Erythroblast (primary cell): ENCODE measurements around the gene NAB2.
A peak's percentile ranks its signal among the peaks of the same experiment; 100 is the strongest.

Source experiments
- DNase-seq, 2 experiments: peaks; one replicate each; lab custom pipeline; 2025; lab: John Stamatoyannopoulos, UW
- GATA1 ChIP-seq: IDR thresholded peaks from 2 replicates; pipeline ENCODE4 v1.6.1; 2011; ENCODE audit warnings: low read depth, mild to moderate bottlenecking, control low read depth, low read length, moderate library complexity
- POLR2A ChIP-seq: IDR thresholded peaks from 2 replicates; pipeline ENCODE4 v1.6.1; 2011; ENCODE audit warnings: mild to moderate bottlenecking, low read length

NAB2 gene

DNA sequence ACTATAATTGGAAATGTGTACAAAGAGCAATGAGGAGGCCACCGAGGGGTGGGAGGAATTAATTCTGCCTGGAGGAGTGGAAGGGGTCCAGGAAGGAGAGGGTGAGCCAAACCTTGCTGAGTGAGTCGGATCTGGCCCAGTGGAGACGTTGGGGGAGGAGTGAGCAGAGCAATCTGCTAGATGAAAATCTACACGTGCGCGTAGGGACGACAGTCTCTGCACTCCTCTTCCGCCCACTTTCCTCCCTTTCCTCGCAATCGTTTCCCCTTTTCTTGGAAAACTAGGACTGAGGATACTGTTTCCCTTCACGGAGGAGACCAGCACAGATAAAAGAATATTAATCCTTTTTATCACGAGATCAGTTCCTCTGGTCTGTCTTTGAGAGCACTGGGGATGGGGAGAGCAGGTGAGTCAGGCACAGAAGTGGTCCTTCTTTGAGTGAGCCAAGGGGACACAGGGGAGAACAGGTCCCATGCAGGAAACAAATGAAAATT lies 2.9 kb upstream of the NAB2 start:
- DNase-seq, result peak; percentile 43 to 49
- TF ChIP-seq POLR2A (no peak), GATA1 (no peak)

DNA sequence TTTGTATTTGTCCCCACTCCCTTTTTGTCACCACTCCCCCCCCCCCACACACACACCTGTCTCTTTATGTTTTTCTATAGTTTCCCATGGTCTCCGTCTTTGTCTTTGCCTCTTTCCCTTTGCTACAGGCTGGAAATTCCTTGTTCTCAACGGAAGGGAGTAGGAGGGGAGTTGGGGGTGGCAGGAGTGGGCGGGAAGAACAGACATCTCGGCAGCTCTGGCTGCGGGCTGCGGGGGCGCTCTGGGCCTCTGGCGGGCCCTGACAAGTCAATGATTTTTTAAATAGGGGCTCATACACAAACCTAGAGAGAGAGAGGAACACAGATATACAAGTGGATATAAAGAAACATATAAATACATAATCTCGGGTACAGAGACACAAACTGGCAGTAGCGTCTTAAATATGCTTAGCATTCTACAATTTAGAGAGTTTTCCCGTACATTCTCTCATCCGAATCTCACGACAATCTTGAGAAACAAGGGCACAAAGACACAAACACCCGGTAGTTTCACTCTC lies 2.4 kb upstream of the NAB2 start:
- TF ChIP-seq GATA1 (no peak), POLR2A (no peak)
- DNase-seq, result peak; percentile 60 to 65

DNA sequence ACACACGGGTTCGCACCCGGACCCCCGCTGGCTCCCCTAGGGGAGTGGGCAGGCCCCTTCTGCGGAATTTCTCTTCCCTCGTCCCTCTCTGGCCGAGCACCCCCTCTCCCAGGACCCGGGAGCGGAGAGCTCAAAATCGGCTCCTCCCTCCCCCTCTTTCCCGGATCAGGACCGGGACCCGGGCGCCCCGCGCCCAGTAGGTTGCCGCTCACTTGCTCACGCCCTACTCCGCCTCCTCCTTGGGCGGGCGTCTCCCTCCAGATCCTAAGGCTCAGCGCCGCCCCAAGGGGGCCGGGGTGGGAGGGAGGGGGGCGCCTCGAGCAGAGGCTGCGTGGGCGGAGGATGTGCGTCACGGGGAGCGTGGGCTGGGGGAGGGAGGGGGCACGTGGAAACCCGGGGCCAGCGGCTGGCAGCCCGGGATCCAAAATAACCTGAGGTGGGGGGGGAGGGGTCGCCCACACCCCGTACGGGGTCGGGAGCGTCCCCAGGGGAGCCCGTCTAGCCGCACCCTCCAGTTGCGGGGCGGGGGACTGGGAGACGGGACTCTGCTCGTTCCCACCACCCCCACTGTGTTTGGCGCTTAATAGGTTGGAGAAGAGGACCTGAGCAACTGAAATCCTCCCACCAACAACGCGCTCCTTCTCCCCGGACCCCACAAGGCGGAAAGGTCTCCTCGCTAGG lies 1.8 kb upstream of the NAB2 start:
- peak; percentile 80 to 85 for DNase-seq
- TF ChIP-seq GATA1 (no peak), POLR2A (peak; percentile 27)

DNA sequence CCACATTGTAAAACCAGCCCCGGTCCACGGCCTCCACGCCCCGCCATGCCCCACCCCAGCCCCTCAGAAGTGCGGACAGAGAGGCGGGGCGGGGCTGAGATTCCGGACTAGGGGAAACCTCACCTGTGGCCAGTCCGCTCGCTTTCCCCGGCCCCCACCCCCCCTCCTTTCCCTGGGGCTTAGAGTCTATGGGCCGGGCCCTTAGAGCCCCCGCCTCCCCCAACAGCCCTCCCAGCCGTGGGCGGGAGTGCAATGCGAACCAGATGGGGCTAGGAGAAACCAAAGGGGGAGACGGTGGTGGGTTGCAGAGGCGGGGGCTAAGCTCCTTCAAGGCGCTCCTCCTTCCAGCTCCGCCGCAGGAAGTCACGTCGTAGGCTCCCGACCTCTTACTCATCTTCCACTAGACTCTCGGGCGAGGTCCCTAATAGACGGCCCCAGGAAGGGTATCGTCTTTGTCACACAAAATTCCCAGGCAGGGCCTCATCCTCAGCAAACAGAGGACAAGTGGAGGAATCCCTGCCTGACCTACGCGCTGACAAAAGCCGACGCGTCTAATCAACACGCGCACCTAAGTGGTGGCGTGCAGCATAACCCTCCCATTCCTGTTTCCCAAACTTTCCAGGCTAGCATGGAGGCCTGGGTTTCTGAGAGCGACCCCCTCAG lies 1.1 kb upstream of the NAB2 start:
- TF ChIP-seq GATA1 (no peak), POLR2A (peak; percentile 62)
- peak; percentile 66 to 71 for DNase-seq

DNA sequence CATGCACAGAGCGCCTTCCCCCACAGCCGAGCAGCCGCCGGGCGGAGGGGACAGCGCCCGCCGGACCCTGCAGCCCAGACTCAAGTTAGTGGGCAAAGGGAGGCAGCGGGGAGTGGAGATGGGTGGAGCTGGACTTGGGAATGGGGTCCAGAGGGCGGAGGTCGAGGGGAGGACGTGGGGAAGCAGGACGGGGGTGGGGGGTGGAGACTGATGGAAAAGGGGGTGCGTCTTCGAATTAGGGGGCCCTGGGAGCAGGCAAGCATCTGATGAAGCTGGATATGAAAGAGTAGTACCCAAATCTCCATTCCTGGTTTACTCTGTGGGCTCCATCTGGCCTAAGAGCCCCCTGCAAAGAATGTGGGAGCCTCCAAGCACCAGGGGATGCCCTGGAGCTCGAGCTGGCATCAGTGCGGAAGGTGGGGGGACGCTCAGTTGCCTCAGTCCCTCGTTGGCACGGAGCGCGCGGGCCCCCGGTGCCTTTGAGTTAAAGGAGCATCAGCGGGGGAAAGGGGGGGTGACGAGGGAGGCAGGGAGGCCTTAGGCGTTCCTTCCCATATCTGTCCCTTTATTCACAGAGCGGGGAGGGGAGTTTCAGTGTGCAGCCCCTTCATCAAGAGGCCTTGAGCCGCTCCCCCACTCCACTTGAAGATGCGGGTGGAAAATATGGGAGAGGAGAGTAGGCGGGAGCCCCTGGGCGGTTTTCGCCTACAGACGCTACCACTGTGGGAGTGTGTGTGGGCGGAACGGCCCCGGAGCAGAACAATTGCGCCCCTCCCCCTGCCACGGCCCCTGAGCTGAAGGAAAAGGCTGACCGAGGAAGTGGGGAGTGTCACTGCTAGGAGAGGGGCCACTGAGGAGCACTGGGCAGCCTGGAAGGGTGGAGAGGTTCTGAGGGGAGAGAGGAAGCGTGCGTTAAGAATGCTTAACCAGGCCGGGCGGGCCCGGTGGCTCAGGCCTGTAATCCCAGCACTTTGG lies 644 bp downstream of the NAB2 start:
- peak; percentile 57 to 59 for DNase-seq
- TF ChIP-seq GATA1 (no peak), POLR2A (no peak)

DNA sequence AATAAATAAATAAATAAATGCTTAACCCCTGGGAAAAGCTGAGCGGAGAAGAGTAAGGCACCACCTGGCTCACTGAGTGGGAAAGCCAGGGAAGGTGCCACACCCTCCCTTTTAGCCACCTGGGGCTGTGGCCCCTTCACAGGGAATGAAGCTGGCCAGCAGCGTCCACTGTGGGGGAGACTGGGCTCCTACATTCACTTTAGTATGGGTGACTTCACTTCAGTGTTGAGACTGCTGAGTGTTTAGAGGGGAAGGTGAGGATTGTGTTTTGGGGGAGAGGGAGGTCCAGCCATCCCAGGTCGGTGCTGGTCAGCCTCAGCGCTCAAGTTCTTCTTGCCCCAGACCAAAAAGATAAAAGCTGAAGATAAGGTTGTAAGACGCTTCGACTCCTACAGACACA lies 1.6 kb downstream of the NAB2 start:
- TF ChIP-seq GATA1, result no peak
- DNase-seq, result no peak

DNA sequence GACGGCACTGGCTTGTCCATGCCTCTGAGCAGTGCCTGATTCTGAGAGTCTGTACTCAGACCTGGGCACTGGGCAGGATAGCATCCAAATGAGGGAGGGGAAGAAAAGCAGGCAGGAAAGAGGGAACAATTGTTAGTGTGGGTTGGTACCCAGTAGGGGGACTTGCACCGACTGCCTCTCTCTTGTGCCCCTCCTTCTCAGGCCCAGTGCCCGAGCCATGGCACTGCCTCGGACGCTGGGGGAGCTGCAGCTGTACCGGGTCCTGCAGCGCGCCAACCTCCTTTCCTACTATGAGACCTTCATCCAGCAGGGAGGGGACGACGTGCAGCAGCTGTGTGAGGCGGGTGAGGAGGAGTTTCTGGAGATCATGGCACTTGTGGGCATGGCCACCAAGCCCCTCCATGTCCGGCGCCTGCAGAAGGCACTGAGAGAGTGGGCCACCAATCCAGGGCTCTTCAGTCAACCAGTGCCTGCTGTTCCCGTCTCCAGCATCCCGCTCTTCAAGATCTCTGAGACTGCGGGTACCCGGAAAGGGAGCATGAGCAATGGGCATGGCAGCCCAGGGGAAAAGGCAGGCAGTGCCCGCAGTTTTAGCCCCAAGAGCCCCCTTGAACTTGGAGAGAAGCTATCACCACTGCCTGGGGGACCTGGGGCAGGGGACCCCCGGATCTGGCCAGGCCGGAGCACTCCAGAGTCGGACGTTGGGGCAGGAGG lies 2.2 kb downstream of the NAB2 start:
- DNase-seq, result no peak
- TF ChIP-seq GATA1 (no peak), POLR2A (no peak)

DNA sequence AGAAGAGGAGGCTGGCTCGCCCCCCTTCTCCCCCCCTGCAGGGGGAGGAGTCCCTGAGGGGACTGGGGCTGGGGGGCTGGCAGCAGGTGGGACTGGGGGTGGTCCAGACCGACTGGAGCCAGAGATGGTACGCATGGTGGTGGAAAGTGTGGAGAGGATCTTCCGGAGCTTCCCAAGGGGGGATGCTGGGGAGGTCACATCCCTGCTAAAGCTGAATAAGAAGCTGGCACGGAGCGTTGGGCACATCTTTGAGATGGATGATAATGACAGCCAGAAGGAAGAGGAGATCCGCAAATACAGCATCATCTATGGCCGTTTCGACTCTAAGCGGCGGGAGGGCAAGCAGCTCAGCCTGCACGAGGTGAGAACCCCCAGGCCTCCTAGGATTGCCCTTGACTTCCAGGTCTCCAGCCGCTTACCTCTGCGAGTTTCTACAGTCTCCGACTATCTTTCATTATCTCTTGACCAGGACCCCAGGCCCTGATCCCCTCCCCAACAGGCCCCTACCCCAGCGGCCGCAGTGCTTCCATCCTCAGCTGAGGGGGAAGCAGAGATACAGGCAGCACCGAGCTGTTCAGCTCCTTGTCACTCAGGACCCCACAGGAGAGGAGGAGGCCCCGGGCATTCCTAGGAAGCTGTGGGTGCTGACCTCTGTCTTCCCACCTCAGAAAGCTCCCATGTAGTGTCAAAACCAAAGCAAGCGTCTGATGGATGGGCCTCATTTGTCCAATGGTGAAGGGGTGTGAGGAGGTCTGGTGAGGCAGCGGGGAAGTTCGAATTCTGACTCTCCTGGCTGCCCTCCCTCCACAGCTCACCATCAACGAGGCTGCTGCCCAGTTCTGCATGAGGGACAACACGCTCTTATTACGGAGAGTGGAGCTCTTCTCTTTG lies 3.0 kb downstream of the NAB2 start:
- TF ChIP-seq POLR2A (no peak), GATA1 (no peak)
- no peak for DNase-seq

DNA sequence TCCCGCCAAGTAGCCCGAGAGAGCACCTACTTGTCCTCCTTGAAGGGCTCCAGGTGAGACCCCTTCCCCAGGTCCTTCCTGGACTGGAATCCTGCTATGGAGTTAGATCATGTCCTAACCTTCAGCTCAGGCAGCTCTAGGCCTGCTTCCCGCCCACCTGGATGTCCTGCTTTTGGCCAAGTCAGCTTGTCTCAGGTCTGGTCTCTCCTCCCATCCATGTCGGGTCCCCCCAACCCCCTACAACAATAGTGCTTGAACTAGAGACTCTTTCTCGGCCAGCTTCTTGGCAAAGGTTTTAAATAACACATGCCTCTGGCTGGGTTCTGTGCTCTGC lies 3.6 kb downstream of the NAB2 start:
- TF ChIP-seq POLR2A (no peak), GATA1 (no peak)
- DNase-seq, result no peak

DNA sequence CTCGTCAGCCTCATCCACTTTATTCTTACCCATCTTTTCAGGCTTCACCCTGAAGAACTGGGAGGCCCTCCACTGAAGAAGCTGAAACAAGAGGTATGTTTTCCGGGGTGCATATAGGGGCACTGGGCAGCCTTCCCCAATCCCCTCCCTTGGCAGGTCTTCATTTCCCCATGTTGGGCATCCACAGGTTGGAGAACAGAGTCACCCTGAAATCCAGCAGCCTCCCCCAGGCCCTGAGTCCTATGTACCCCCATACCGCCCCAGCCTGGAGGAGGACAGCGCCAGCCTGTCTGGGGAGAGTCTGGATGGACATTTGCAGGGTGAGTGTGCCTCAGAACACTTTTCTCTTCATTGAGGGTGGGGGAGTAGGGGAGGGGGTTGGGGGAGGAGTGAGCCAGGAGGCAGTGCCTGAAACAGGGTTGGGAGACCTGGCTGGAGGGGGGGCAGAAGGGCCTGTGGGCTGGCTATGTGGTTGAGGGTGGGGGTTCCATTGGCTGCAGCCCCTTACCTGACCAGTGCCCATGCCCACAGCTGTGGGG lies 4.0 kb downstream of the NAB2 start:
- DNase-seq, result no peak
- TF ChIP-seq POLR2A (no peak), GATA1 (no peak)

DNA sequence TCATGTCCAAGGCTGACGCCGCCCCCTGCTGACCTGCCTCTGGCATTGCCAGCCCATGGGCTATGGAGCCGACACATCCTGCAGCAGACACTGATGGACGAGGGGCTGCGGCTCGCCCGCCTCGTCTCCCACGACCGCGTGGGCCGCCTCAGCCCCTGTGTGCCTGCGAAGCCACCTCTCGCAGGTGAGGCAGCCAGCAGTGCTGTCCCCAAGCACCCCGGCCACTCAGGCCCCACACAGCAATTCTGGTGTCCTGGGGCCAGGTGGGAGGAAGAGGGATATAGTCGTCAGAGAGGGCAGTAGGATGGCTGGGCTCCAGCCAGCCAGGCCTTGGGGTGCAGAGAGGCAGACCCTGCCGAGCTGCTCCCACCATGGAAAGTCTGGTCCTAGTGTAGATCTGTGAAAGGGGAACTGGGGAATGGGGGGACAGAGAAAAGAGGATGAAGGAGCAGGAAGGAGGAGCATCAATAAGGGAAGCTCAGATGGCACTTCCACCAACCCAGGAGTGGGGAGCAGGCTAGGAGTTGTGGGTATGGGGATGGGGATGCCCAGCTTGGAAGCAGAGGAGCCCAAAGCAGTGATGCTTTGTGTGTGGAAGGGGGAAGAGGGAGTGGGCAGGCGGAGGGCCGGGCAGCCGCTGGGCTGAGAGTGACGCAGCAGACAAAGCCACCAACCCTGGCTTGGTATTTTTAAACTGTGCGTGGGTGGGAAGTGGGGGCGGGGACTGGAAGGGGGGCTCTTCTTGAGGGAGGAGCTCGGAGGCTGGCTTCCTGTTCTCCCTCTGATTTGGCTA lies 4.7 kb downstream of the NAB2 start:
- TF ChIP-seq POLR2A (no peak), GATA1 (no peak)
- peak; percentile 60 to 72 for DNase-seq
